Neuronal stem cell (in vitro differentiated cells): ENCODE measurements around the gene NEUROG2. TPM values are rescaled to one million over a fixed set of nuclear protein-coding genes. Genes with fewer than 3 reads are reported as not detected.

Experiments used
- DNase-seq: peaks from one replicate; pipeline ENCODE4 v3.0.0-alpha.2; 2013; ENCODE audit warnings: low spot score
- H2AFZ ChIP-seq: one replicate; pipeline ENCODE4 v1.6.1; 2013; ENCODE audit warnings: mild to moderate bottlenecking, low read length, inconsistent platforms
- H2AK5ac ChIP-seq: 2 replicates; pipeline ENCODE4 v1.6.1; 2013; ENCODE audit warnings: low read depth, mild to moderate bottlenecking, inconsistent platforms, low read length, moderate library complexity, mixed read lengths
- H2BK120ac ChIP-seq: 2 replicates; pipeline ENCODE4 v1.6.1; 2013; ENCODE audit warnings: low read depth, mild to moderate bottlenecking, inconsistent platforms, low read length, moderate library complexity, mixed read lengths
- H2BK12ac ChIP-seq: one replicate; pipeline ENCODE4 v1.6.1; 2013; ENCODE audit warnings: low read length, inconsistent platforms
- H2BK15ac ChIP-seq: 2 replicates; pipeline ENCODE4 v1.6.1; 2013; ENCODE audit warnings: mild to moderate bottlenecking, low read length, inconsistent platforms, mixed read lengths
- H2BK5ac ChIP-seq: one replicate; pipeline ENCODE4 v1.6.1; 2013; ENCODE audit warnings: inconsistent platforms, mild to moderate bottlenecking, low read length, moderate library complexity
- H3K14ac ChIP-seq: one replicate; pipeline ENCODE4 v1.6.1; 2013; ENCODE audit warnings: low read length, inconsistent platforms
- H3K18ac ChIP-seq: 2 replicates; pipeline ENCODE4 v1.6.1; 2013; ENCODE audit warnings: low read length, inconsistent platforms
- H3K23ac ChIP-seq: 2 replicates; pipeline ENCODE4 v1.6.1; 2013; ENCODE audit warnings: low read depth, mild to moderate bottlenecking, mixed read lengths, low read length, inconsistent platforms; ENCODE audit not compliant: poor library complexity
- H3K27ac ChIP-seq: replicated peaks from 3 replicates; pipeline ENCODE4 v1.5.1; 2013; ENCODE audit warnings: low read length, inconsistent platforms
- H3K27me3 ChIP-seq, 3 experiments: 2 replicates each; pipeline ENCODE4 v1.6.1; 2013; ENCODE audit warnings: low read length in 3 of 3, mild to moderate bottlenecking in 2 of 3, inconsistent platforms in 1 of 3, low read depth in 1 of 3, mixed read lengths in 1 of 3, moderate library complexity in 1 of 3; ENCODE audit not compliant: control insufficient read depth in 3 of 3, insufficient read depth in 3 of 3
- H3K36me3 ChIP-seq, 2 donors: replicated peaks in 1 of 2; 2 replicates each; pipeline ENCODE4 v1.6.1; 2013; ENCODE audit warnings: low read length in 2 of 2; ENCODE audit not compliant: control insufficient read depth in 2 of 2, insufficient read depth in 2 of 2
- H3K4ac ChIP-seq: 2 replicates; pipeline ENCODE4 v1.6.1; 2013; ENCODE audit warnings: inconsistent platforms, mild to moderate bottlenecking, low read length, moderate library complexity
- H3K4me1 ChIP-seq, 2 donors: 1 replicate in 1 of 2; 2 replicates in 1 of 2; pipeline ENCODE4 v1.6.1; 2013; ENCODE audit warnings: low read length in 2 of 2, low read depth in 1 of 2; ENCODE audit not compliant: control insufficient read depth in 2 of 2, insufficient read depth in 1 of 2
- H3K4me2 ChIP-seq: one replicate; pipeline ENCODE4 v1.6.1; 2013; ENCODE audit warnings: mild to moderate bottlenecking, low read length, inconsistent platforms; ENCODE audit not compliant: insufficient read depth, poor library complexity, severe bottlenecking
- H3K4me3 ChIP-seq, 2 donors: 2 replicates each; pipeline ENCODE4 v1.5.1; 2013; ENCODE audit warnings: low read length in 2 of 2, mild to moderate bottlenecking in 2 of 2, inconsistent platforms in 1 of 2, moderate library complexity in 1 of 2
- H3K79me1 ChIP-seq: one replicate; pipeline ENCODE4 v1.6.1; 2013; ENCODE audit warnings: low read depth, mild to moderate bottlenecking, inconsistent platforms, low read length, moderate library complexity
- H3K9ac ChIP-seq: one replicate; pipeline ENCODE4 v1.6.1; 2013; ENCODE audit warnings: mild to moderate bottlenecking, low read depth, low read length, inconsistent platforms; ENCODE audit not compliant: poor library complexity
- H3K9me3 ChIP-seq, 2 donors: replicated peaks in 1 of 2; 2 replicates each; pipeline versions ENCODE3 to v1.6.1; 2013; ENCODE audit warnings: low read length in 2 of 2, mild to moderate bottlenecking in 2 of 2, inconsistent platforms in 1 of 2, low read depth in 1 of 2, mixed read lengths in 1 of 2, moderate library complexity in 1 of 2; ENCODE audit not compliant: control insufficient read depth in 2 of 2, insufficient read depth in 1 of 2
- H4K8ac ChIP-seq: one replicate; pipeline ENCODE4 v1.6.1; 2013; ENCODE audit warnings: low read depth, mild to moderate bottlenecking, inconsistent platforms, low read length, moderate library complexity
- H4K91ac ChIP-seq: one replicate; pipeline ENCODE4 v1.6.1; 2013; ENCODE audit warnings: low read length, low read depth, mild to moderate bottlenecking, inconsistent platforms; ENCODE audit not compliant: poor library complexity
- WGBS, 2 donors: extraction: QIAGEN DNeasy Blood & Tissue Kit; methylation state at CpG; one replicate each; pipeline ENCODE4 v1.1.7; 2013; ENCODE audit warnings: missing lambda C conversion rate in 2 of 2, mixed read lengths in 1 of 2; ENCODE audit not compliant: insufficient read length in 2 of 2, insufficient replicate concordance in 1 of 2; ENCODE audit errors: extremely low coverage in 2 of 2; 5-methylcytosine and 5-hydroxymethylcytosine counted together
- polyA plus RNA-seq, 2 experiments: library from polyadenylated mRNA; stranded (reverse); fragments of 200-250 nt; gene quantifications; one replicate each; pipeline ENCODE4 v1.2.3, GENCODE V29; 2013

NEUROG2 gene
- polyA plus RNA-seq (2013, experiment 1 of 2) = 0.68 TPM
- polyA plus RNA-seq (2013, experiment 2 of 2) = 0.66 TPM

- peak within 1 kb of the TSS; percentile 78 for H3K9ac ChIP-seq
- no peak within 1 kb of the TSS for H4K91ac ChIP-seq
- H2BK120ac ChIP-seq = no peak within 1 kb of the TSS
- H2BK15ac ChIP-seq = peak within 1 kb of the TSS; percentile 38
- no peak within 1 kb of the TSS for H3K14ac ChIP-seq
- peak within 1 kb of the TSS; percentile 51 to 78 for H3K4me3 ChIP-seq
- H2AK5ac ChIP-seq = peak within 1 kb of the TSS; percentile 42
- peak within 1 kb of the TSS; percentile 29 for H2BK5ac ChIP-seq
- no peak within 1 kb of the TSS for H4K8ac ChIP-seq
- peaks cover 23 to 93% (median 78%) of the 10 kb centered on the region in 3 experiments for H3K27me3 ChIP-seq
- H3K79me1 ChIP-seq = no peaks in the 10 kb centered on the region
- H3K23ac ChIP-seq = peak within 1 kb of the TSS; percentile 87
- WGBS, 2 donors = no CpG with 5 or more reads among the region's 15 CpGs
- H3K4me1 ChIP-seq = peaks cover 31 to 39% of the 10 kb centered on the region in 2 donors
- H2BK12ac ChIP-seq = no peak within 1 kb of the TSS
- H3K36me3 ChIP-seq = no peaks in the 10 kb centered on the region
- H3K4me2 ChIP-seq = peak within 1 kb of the TSS; percentile 100
- H3K4ac ChIP-seq = no peak within 1 kb of the TSS
- H3K27ac ChIP-seq = no peak within 1 kb of the TSS
- H2AFZ ChIP-seq = peak within 1 kb of the TSS; percentile 91
- DNase-seq = no peak
- H3K18ac ChIP-seq = peak within 1 kb of the TSS; percentile 88
- H3K9me3 ChIP-seq = peaks cover 0 to 9% of the 10 kb centered on the region in 2 donors
Measured at GRCh38 chr4:112516066-112516470, at the start of gene NEUROG2. TSS of gene NEUROG2 (minus strand) at chr4:112516180. CDS start at chr4:112515475, 705 bp downstream.

GRCh38 chr4:112564706-112565270 lies 48.8 kb upstream of the NEUROG2 start:
- Histone ChIP-seq H3K4me3 (no peak overlapping the region), H3K27ac (no peak overlapping the region), H2BK120ac (no peak overlapping the region), H3K4me1 (no peaks in the 10 kb centered on the region), H3K79me1 (no peaks in the 10 kb centered on the region), H3K36me3 (peaks cover 0 to 27% of the 10 kb centered on the region in 2 donors), H3K18ac (no peak overlapping the region), H3K4ac (no peak overlapping the region), H3K9me3 (no peaks in the 10 kb centered on the region), H2BK12ac (no peak overlapping the region), H2BK5ac (no peak overlapping the region), H4K91ac (no peak overlapping the region), H4K8ac (no peak overlapping the region), H3K4me2 (no peak overlapping the region), H3K27me3 (no peaks in the 10 kb centered on the region), H3K14ac (no peak overlapping the region), H2AK5ac (no peak overlapping the region), H3K23ac (no peak overlapping the region), H2BK15ac (no peak overlapping the region), H2AFZ (no peak overlapping the region), H3K9ac (no peak overlapping the region)
- no peak for DNase-seq
- no CpG with 5 or more reads among the region's 25 CpGs for WGBS, 2 donors

- no peak overlapping the region for H2BK5ac ChIP-seq
- no CpG with 5 or more reads among the region's 4 CpGs for WGBS, 2 donors
- DNase-seq = no peak
Measured at GRCh38 chr4:112563431-112564200, 47.6 kb upstream of the NEUROG2 start.

GRCh38 chr4:112562254-112562879 lies 46.4 kb upstream of the NEUROG2 start:
- peaks cover 2 to 43% of the 10 kb centered on the region in 2 donors for H3K36me3 ChIP-seq
- no peak overlapping the region for H4K8ac ChIP-seq
- H2BK15ac ChIP-seq = no peak overlapping the region
- H2AK5ac ChIP-seq = no peak overlapping the region
- H3K18ac ChIP-seq = no peak overlapping the region
- no peaks in the 10 kb centered on the region for H3K27me3 ChIP-seq
- H2BK5ac ChIP-seq = no peak overlapping the region
- no peak overlapping the region for H3K4me3 ChIP-seq
- DNase-seq = no peak
- no peak overlapping the region for H2AFZ ChIP-seq
- H3K9ac ChIP-seq = no peak overlapping the region
- no peak overlapping the region for H3K4me2 ChIP-seq
- H3K79me1 ChIP-seq = no peaks in the 10 kb centered on the region
- no peak overlapping the region for H4K91ac ChIP-seq
- H3K4ac ChIP-seq = no peak overlapping the region
- no peak overlapping the region for H2BK120ac ChIP-seq
- no peak overlapping the region for H3K23ac ChIP-seq
- H3K14ac ChIP-seq = no peak overlapping the region
- no peaks in the 10 kb centered on the region for H3K9me3 ChIP-seq
- H3K27ac ChIP-seq = no peak overlapping the region
- H3K4me1 ChIP-seq = no peaks in the 10 kb centered on the region
- H2BK12ac ChIP-seq = no peak overlapping the region
- no CpG with 5 or more reads among the region's 2 CpGs for WGBS, 2 donors

More at GRCh38 chr4:112563431-112564200, 47.6 kb upstream of the NEUROG2 start:
- Histone ChIP-seq H2BK120ac (no peak overlapping the region), H3K14ac (no peak overlapping the region), H4K91ac (no peak overlapping the region), H3K79me1 (no peaks in the 10 kb centered on the region), H3K9me3 (no peaks in the 10 kb centered on the region), H3K4me3 (no peak overlapping the region), H3K9ac (no peak overlapping the region), H3K4me2 (no peak overlapping the region), H3K23ac (no peak overlapping the region), H2BK15ac (no peak overlapping the region), H2BK12ac (no peak overlapping the region), H4K8ac (no peak overlapping the region), H3K4me1 (no peaks in the 10 kb centered on the region), H2AK5ac (no peak overlapping the region), H2AFZ (no peak overlapping the region), H3K27ac (no peak overlapping the region), H3K36me3 (peaks cover 0 to 36% of the 10 kb centered on the region in 2 donors), H3K18ac (no peak overlapping the region), H3K4ac (no peak overlapping the region), H3K27me3 (no peaks in the 10 kb centered on the region)
